HepG2 (cell line): ENCODE results near the gene SLC7A6OS. TPM values are rescaled to one million over a fixed set of nuclear protein-coding genes. Genes with fewer than 3 reads are reported as not detected.

Experiments
- CTCF ChIP-seq: sonication (generic); formaldehyde crosslinking; IDR thresholded peaks from 2 replicates; pipeline ENCODE4 v1.5.0; 2020; ENCODE audit warnings: mild to moderate bottlenecking, missing genetic modification reagents, moderate library complexity
- HDAC6 ChIP-seq: fragments of 200-600 bp; sonication (generic); IDR thresholded peaks from 2 replicates; pipeline ENCODE4 v1.7.0; 2017; ENCODE audit warnings: mild to moderate bottlenecking, antibody characterized with exemption, low read length, low read depth
- KDM1A ChIP-seq: IDR thresholded peaks from 2 replicates; pipeline ENCODE4 v1.6.1; 2016; ENCODE audit warnings: missing compliant biosample characterization
- LRRFIP1 ChIP-seq: sonication (generic); formaldehyde crosslinking; conservative IDR thresholded peaks from 2 replicates; pipeline ENCODE4 v1.4.0; 2020; ENCODE audit warnings: missing genetic modification reagents
- PRDM10 ChIP-seq: sonication (generic); formaldehyde crosslinking; IDR thresholded peaks from 2 replicates; pipeline ENCODE4 v1.4.0; 2020; ENCODE audit warnings: low read depth, missing genetic modification reagents
- SP4 ChIP-seq: sonication (generic); formaldehyde crosslinking; IDR thresholded peaks from 2 replicates; pipeline ENCODE4 v1.8.1; 2023; ENCODE audit warnings: mild to moderate bottlenecking, missing genetic modification reagents
- U2AF1 ChIP-seq: fragments of 200-400 bp; formaldehyde crosslinking; optimal IDR thresholded peaks from 2 replicates; pipeline ENCODE3; 2017; ENCODE audit warnings: mild to moderate bottlenecking, low read depth, low read length
- XBP1 ChIP-seq: sonication (generic); formaldehyde crosslinking; IDR thresholded peaks from 2 replicates; pipeline ENCODE4 v1.5.0; 2020; ENCODE audit warnings: missing genetic modification reagents
- ZBTB43 ChIP-seq: sonication (generic); formaldehyde crosslinking; conservative IDR thresholded peaks from 2 replicates; pipeline ENCODE4 v1.4.0; 2020; ENCODE audit warnings: missing genetic modification reagents
- ZC3H13 ChIP-seq: sonication (generic); formaldehyde crosslinking; IDR thresholded peaks from 2 replicates; pipeline ENCODE4 v1.8.1; 2023; ENCODE audit warnings: mild to moderate bottlenecking, missing genetic modification reagents, moderate library complexity
- ZGPAT ChIP-seq: IDR thresholded peaks from 2 replicates; pipeline ENCODE4 v1.6.1; 2016; ENCODE audit warnings: mild to moderate bottlenecking
- ZNF207 ChIP-seq: fragments of 450-650 bp; IDR thresholded peaks from 2 replicates; pipeline ENCODE4 v1.6.1; 2016; ENCODE audit warnings: antibody characterized with exemption, borderline replicate concordance
- ZNF333 ChIP-seq: sonication (generic); formaldehyde crosslinking; IDR thresholded peaks from 2 replicates; pipeline ENCODE4 v1.4.0; 2020; ENCODE audit warnings: mild to moderate bottlenecking, missing genetic modification reagents, borderline replicate concordance
- ZNF337 ChIP-seq: sonication (generic); formaldehyde crosslinking; IDR thresholded peaks from 2 replicates; pipeline ENCODE4 v1.5.1; 2020; ENCODE audit warnings: missing genetic modification reagents, low read depth, mild to moderate bottlenecking, borderline replicate concordance
- ZNF510 ChIP-seq: sonication (generic); formaldehyde crosslinking; IDR thresholded peaks from 2 replicates; pipeline ENCODE4 v1.4.0; 2020; ENCODE audit warnings: low read depth, mild to moderate bottlenecking, missing genetic modification reagents
- ZNF556 ChIP-seq: sonication (generic); formaldehyde crosslinking; IDR thresholded peaks from 2 replicates; pipeline ENCODE4 v1.4.0; 2020; ENCODE audit warnings: mild to moderate bottlenecking, missing genetic modification reagents, borderline replicate concordance
- ZNF816 ChIP-seq: sonication (generic); formaldehyde crosslinking; IDR thresholded peaks from 2 replicates; pipeline ENCODE4 v1.8.0; 2022; ENCODE audit warnings: missing genetic modification reagents, mild to moderate bottlenecking, borderline replicate concordance
- polyA plus RNA-seq, 8 experiments: library from polyadenylated mRNA; depleted of rRNA in 3 of 8; stranded (reverse) in 7 of 8; unstranded in 1 of 8; fragments of >200 nt; fragmentation: Illumina TruSeq in 4 of 8; extraction: Trizol in 4 of 8; gene quantifications; 2 replicates each; pipeline versions ENCODE4 v1.2.1 to v1.2.3, GENCODE V29; 2011 to 2016; ENCODE audit warnings: low read depth in 4 of 8, missing spikeins in 1 of 8, mixed read lengths in 1 of 8; ENCODE audit not compliant: insufficient read depth in 1 of 8
- total RNA-seq, 5 experiments: library from RNA; depleted of rRNA; stranded (reverse); fragments of >200 nt; fragmentation: Illumina TruSeq; extraction: Trizol; gene quantifications; 2 replicates each; pipeline ENCODE4 v1.2.3, GENCODE V29; 2016; ENCODE audit warnings: low read depth in 1 of 5

The SLC7A6OS gene
- total and polyA plus RNA-seq, 2 of the 13 experiments (the other 11 are each of a cell fraction or from before 2014, with no cell fraction given) = 11.2 to 21.5 TPM

- TF ChIP-seq ZNF510 (CRISPR knock-in tag) (0 out of 2 replicates have a peak, but pooled peaks have one; percentile 49), ZNF816 (no peak), ZNF337 (CRISPR knock-in tag) (peak; percentile 23; the same call in 1 of the 2 replicates), ZGPAT (peak; percentile 86), ZNF556 (CRISPR knock-in tag) (peak; percentile 47; the same call in 1 of the 2 replicates), ZBTB43 (CRISPR knock-in tag) (peak; percentile 92), HDAC6 (no peak), U2AF1 (no peak), ZC3H13 (peak; percentile 85), ZNF333 (no peak), PRDM10 (CRISPR knock-in tag) (no peak), CTCF (CRISPR knock-in tag) (peak; percentile 34; the same call in 1 of the 2 replicates), KDM1A (peak; percentile 53; the same call in 1 of the 2 replicates), XBP1 (0 out of 2 replicates have a peak, but pooled peaks have one; percentile 22), LRRFIP1 (CRISPR knock-in tag) (no peak), ZNF207 (no peak), SP4 (CRISPR knock-in tag) (no peak)
These were observed 52.6 kb downstream of the SLC7A6OS start (continued) for GRCh38 chr16:68257906-68258800.
